Measurements from ENCODE around the gene SORCS2.

SORCS2 gene

DNA sequence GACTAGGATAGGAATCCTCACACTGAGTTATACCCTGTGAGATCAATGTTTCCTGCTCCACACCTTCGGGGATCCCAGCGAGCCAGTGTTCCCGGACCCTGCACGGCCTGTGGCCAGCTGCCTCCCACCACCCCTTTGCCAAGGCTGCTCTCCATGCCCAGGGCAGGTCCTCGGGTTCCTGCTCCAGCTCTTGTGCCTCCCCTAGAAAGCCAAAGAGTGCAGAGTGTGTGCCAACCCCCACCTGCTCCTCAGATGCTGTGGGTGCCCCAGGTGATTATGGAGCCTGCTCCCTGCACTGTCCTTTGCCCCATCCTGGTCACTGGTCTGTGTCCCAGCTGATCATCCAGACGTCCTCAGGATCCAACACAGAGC is 500.9 kb downstream of the SORCS2 start:
- no peak for DNase-seq (ENCODE audit: low spot score)

DNA sequence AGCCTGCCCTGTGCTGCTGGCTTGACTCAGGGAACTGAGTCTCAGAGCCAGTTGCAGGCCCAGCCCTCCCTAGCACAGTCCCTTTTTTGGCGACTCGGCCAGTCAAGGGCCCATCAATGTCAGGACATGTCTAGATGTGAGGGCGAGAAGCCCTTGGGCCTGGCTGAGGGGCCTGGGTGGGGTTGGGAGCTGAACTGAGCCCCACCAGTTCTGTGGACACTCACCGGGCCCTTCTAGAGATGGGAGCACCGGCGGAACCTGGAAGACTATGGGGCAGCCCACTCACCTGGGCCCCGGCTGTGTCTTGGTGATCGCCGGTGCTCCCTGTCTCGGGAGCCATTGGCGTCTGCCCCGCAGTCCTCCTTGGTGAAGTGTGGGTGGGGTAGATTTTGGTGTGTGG is 501.4 kb downstream of the SORCS2 start:
- DNase-seq (ENCODE audit: low spot score), result no peak

DNA sequence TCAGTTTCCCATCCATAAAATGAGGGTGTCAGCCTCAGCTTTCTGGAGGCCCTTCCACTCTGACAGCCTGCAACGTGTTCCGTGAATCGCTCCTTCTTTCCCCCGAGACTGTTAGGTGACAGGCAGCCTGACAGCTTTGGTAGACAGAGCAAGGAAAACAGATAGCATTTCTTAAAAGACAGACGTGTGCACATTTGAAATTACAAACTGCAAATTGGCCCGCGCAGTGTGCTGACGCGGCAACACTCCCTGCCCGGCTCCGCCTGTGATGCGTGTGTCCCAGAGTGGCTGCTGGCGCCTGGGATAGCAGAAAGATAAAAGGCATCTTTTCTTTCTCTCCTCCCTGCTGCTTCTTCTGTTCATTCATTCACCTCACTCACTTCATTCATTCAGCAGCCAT is 502.0 kb downstream of the SORCS2 start:
- DNase-seq (ENCODE audit: low spot score), result no peak

DNA sequence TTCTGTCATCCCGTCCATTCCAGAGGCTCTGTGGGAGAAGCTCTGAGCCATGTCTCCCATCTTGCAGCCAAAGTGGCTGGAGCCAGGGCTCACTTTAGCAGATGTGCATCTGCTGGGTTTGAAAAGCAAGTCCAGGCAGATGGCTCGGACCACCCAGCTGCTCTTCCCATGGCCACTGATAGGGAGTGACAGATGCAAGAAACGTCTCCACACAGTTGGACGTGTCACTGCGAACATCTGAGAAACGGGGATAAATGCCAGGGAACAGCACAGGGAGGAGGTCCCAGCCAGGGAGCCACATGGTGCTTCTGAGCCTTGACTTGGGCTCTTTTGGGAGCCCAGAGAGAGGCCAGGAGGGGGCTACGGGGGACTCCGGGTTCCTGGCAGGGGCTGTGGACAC is 505.0 kb downstream of the SORCS2 start:
- DNase-seq (ENCODE audit: low spot score), result no peak

DNA sequence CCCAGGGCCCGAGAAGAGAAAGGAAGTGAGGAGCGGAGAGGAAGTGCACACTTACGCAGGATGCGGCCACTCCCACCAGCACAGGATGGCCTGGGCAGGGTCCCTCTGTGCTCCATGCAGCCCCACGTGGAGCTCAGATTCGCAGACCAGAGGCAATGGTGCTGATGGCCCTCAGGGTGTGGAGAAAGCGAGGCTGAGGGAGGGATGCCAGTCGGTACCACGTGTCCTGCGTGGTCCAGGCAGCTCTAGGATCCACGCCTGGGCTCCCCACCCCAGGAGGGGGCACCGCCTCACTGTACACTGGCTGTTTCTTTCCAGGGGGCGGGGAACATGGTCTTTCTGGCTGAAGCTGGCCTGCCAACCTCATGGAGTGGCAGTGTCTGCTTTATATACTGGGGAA is 505.5 kb downstream of the SORCS2 start:
- no peak for DNase-seq (ENCODE audit: low spot score)

DNA sequence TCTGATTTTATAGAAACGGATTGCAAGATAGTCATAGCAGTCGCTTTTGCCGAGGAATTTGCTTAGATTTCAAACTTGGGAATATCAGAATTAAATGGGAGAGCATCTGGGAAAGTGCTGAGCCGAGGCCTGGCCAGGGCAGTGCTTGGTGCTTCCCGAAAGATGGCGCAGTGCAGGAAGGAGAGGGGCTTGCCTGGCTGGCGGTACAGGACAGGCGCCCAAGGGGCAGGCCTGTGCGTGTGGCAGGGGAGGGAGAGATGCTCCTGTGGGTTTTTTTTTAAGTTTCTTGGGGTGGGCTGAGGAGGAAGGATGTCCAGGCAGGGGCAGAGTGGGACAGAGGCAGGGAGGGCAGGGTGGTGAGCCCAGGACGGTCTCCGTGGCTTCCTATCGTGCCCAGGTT is 506.2 kb downstream of the SORCS2 start:
- no peak for DNase-seq (ENCODE audit: low spot score)

DNA sequence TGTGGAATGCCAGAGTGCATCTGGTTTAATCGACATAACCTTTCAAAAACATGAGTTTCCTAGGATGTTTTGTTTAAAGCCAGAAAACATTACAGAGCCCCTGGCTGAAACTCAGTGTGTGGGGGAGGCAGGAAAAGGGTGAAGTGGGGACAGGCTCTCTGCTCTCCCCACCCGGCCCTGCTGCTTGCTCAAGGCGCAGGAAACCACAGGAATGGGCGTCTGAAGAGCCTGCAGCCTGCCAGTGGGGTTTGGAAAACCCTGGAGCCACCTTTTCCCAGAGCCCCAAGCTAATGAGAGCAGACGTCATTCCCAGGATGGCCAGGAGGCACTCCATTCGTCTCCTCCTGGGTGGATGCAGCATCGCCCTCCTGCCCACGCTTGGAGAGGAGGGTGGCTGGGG is 506.7 kb downstream of the SORCS2 start:
- no peak for DNase-seq (ENCODE audit: low spot score)

DNA sequence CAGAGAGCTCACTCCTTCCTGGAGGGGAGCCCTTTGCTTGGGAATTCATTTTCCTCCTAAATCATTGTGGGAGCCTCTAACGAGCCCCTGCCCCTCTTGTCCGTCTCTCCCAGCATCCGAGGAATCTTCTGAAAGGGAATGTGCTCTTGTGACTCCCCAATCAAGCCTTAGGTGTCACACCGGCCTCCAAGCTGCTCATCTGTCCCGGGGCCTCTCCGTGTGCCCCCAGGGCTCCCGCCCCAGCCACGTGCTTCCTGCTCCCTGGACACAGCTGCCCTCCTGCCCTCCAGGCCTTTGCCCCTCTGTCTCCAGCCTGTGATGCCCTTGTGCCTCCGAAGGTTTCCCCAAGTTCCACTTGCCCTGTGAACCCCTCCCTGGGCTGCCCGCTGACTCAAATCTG is 507.5 kb downstream of the SORCS2 start:
- no peak for DNase-seq (ENCODE audit: low spot score)

DNA sequence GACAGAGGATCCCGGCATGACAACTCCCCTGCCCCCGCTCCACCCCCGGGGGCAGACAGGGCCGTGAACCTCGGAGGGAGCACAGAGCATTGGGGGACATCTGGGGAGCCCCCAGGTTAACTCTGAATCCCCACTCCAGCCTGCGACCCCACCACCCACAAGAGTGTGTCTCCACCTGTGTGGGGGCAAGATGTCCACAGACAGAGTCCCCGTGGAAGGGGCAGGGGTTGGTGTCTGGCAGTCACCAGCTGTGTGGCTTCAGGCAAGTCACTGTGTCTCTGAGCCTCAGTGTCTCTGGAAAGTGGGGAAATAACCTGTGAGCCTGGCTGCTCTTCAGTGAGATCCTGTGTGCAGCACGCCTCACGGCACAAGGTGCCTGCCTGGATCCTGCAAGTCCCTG is 508.3 kb downstream of the SORCS2 start:
- no peak for DNase-seq (ENCODE audit: low spot score)

DNA sequence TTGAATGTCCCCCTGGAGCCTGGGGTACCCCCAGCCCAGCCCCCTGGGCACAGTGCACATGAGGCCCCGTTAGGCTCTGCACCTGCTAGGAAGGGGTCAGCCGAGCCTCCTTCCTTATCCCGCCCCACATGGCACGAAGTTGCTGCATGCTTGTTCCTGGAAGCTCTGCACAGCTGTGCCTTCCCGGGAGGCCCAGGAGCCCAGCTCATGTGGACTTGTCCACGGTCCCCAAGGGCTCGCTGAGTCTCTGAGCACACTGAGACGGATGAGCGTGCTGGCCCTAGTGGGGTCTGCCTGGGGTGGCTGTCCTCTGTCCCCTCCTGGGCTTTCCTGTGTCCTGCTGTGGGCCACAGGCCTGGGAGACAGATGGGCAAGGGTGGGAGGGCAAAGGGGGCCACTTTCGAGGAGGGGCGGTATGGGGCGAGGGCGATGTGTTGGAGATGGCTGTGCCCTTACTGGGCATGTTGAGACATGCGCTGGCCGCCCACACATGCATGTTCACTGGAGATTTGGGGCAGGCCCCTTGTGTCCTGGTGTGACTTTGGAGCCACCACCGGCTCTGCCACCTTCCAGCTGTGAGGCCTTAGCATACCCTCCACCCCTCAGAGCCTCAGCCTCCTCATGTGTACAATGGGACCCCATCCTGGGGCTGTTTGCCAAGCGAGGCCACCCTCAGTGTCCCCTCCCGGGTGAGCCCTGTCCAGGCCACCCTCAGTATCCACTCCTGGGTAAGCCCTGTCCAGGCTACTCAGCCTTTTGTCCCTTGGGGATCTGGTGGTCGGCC is 509.7 kb downstream of the SORCS2 start:
- DNase-seq (ENCODE audit: low spot score), result no peak

DNA sequence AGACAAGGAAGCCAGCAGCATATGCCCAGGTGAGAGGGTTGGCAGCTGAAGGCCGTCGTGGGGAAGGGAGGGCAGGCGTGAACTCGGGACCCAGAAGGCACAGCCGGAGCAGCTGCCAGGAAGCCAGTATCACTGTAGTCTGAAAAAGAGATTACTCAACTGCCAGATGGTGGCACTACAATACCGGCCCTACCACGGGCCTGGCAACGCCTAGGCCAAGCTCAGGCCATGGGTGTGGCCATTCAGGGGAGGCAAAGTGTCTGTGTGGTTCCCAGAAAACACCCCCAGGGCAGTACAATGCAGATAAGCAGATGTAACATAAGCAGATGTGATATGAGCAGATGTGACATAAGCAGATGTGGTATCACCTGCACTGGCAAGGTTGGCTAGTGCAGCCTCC is 511.4 kb downstream of the SORCS2 start:
- DNase-seq (ENCODE audit: low spot score), result no peak

DNA sequence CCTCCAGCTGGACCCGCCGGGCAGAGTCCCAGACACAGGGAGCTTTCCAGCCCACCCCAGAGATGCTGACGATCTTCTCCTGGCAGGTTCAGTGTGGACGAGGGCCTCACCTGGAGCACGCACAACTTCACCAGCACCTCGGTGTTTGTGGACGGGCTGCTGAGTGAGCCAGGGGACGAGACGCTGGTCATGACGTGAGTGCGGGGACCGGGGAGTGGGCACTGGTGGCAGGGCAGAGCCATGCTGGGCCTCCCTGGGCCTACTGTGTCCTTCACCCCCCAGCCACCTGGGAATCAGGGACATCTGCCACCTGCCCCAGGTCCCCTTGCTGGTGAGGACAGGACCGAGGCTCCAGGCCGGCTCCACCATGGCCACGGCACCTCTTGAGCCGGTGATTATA is 511.8 kb downstream of the SORCS2 start:
- DNase-seq (ENCODE audit: low spot score), result no peak

DNA sequence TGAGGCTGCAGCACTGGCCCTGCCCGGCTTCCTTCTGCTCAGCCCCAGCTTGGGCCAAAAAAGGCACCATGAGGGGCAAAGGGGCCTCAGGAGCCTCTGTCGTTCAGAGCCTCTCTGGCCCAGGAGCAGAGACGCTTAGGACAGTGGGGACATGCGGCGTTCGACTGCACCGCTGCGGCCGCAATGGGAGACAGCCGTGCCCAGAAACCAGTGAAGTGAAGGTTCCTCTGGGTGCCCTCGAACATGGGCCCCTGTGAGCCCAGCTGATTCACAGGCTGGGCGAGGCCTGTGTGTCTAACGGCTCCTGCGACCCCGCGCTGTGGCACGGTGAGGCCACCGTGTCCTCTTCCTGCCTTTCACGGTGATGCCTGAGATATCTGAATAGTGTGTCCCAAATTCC is 512.3 kb downstream of the SORCS2 start:
- DNase-seq (ENCODE audit: low spot score), result no peak

DNA sequence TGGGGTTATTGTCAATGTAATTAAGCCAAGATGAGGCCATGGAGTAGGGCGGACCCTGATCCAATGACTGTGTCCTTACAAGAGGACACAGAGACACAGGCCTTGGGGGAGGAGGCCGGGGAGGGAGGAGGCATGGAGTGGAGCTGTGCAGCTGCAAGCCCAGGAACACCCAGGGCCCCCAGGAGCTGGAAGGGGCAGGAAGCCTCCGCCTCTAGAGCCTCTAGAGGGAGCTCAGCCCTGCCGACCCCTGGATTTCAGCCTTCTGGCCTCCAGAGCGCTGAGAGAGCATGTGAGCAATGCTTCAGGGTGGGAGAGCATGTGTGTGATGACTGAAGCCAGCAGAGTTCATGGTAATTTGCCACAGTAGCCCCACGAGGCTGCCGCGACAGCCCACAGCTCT is 512.7 kb downstream of the SORCS2 start:
- DNase-seq (ENCODE audit: low spot score), result no peak

DNA sequence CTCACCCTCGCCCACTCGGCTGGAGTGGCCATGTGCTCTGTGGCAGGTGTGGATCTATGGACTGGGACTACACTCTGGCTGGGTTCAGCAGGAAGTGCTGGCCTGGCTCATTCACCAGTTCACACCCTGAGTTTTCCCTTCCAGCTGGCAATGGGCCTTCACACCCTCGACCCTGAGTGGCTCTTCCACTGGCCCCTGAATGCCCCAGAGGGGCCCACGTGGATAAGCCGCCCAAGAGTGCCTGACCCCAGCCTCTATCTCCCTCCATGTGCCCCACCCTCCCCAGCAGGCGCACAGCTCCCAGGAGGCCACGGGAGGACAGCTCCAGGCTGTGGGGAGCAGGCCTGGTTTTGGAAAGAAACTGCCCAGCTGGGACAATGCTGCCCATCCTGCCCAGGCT is 513.3 kb downstream of the SORCS2 start:
- DNase-seq (ENCODE audit: low spot score), result no peak

DNA sequence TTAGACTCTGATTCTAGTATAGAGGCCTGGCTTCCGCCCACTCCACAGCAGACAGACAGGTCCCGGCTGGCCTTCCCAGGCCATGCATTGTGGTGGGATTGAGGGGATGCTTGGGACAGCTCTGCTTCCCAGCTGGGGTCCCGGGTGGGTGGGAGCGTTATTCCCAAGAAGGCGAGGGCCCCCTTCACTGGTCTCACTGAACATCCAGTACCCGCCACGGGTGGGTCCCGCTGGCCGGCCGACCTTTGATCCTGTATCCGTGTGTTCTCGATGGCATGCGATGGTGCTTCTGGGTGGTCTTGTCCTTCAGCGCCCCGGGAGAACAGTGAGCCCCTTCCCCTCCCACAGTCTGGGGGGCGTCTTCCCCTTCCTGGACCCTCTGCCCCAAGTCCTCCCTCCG is 515.9 kb downstream of the SORCS2 start:
- no peak for DNase-seq (ENCODE audit: low spot score)

DNA sequence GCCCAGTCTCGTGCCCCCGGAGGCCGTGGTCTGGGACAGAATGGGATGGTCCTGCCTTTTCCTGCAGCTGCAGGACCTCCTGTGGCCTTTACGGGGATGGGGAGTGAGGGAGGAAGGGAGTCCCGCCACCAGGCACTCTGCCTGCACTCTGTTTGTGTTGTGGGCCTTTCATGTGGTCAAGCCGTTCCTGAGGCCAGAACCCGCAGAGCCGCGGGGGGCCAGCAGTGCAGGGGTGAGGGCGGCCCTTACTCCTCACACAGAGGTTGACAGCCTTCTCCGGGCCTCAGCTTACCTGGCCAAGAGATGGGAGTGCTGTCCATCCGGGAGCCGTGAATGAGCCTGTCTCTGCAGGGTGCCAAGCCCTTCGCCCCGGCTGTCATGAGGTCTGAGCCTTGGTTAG is 516.6 kb downstream of the SORCS2 start:
- DNase-seq (ENCODE audit: low spot score), result no peak

DNA sequence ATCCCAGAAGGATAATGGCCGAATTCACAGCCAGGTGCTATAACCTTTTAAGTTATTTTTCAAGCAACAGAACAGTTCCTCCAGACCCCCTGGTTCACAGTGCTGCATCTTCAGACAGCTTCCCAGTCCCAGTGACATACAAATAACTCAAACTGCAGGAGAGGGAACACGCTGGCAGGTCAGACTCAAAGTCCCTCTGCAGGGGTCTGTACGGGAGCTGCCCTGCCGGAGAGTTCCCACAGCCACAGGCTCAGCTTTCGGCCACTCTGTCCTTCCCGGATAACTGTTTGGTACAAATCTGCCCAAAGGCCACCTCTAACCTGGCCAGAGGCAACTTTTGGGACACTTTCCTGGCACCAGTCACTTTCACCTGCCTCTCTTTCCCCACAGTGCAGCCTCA is 517.1 kb downstream of the SORCS2 start:
- DNase-seq (ENCODE audit: low spot score), result no peak

DNA sequence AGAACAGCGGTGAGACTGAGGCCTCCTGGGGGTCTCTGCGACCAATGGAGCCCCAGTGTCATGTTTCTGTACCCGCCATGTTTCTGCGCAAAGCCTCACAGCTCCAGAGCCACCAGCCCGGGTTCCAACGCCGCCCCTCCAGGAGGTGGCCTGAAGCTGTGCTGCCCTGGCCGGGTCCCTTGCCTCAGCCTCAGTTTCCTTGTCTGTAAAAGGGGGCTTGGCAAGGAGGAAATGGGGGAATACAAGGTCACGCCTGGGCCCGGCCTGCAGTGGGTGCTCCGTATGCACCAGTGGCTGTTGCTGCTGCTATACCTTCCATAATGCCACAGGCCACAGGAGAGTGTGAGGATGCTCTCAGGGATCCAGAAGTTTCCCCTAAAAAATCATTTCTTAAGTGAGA is 517.8 kb downstream of the SORCS2 start:
- DNase-seq (ENCODE audit: low spot score), result no peak

DNA sequence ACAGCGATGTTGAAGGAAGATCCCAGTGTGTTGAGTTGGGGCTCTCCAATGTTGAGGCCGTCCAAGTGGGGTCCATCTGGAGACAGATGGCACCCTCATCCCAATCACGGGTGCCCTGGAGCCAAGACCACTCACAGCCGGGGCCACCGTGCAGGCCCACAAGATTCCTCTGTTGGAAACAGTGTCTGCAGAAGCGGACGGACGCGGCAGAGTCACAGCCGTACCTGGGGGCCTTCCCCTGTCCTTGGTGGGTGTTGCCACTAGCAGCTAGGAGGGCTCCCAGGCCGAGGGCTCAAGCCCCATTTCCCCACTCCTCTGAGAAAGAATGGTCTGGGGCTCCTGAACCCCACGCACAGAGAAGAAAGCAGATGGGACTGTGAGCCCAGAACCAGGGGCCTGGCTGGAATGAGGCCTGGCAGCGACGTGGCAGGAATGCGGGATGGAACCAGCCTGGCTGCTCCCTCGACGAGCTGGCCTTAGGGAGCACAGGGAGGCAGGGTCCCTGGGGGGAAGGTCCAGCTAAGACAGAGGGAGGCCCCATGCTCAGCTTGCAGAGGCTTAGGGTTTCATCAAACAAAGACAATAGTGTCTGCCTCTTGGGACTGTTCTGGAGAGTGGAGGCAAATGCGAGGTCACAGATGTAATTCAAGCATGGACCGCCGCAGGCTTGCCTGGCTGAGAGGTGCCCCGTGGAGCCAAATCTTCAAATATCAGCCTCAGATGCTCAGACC is 518.4 kb downstream of the SORCS2 start:
- no peak for DNase-seq (ENCODE audit: low spot score)

DNA sequence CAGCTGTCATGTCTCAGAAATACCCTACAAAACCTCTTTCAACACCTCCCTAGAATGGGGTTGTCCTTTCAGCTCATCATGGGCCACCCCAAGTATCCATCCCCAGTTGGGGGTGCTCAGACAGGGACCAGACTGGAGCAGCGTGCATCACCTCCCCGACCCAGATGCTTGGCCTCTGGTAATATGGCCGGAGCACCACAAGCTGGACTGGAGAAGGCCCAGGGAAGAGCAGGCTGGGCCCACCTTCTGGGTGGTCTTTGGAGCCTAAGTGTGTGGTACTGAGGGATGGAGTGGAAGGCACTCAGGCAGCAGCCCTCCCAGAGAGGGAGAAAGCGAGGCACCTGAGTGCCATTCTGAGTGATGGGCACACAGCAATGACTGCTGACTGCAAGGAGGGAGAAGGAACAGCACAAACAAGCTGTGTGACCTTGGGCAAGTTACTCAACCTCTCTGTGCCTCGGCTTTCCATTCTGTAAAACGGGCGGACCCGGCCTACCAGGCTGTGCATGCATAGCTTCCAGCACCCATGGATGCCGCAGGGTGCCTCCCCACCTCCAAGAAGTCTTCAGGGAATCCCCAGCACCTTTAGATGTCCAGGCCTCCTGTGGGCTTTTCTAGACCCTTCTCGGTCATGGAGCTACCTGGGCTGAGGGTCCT is 519.1 kb downstream of the SORCS2 start:
- DNase-seq (ENCODE audit: low spot score), result no peak

DNA sequence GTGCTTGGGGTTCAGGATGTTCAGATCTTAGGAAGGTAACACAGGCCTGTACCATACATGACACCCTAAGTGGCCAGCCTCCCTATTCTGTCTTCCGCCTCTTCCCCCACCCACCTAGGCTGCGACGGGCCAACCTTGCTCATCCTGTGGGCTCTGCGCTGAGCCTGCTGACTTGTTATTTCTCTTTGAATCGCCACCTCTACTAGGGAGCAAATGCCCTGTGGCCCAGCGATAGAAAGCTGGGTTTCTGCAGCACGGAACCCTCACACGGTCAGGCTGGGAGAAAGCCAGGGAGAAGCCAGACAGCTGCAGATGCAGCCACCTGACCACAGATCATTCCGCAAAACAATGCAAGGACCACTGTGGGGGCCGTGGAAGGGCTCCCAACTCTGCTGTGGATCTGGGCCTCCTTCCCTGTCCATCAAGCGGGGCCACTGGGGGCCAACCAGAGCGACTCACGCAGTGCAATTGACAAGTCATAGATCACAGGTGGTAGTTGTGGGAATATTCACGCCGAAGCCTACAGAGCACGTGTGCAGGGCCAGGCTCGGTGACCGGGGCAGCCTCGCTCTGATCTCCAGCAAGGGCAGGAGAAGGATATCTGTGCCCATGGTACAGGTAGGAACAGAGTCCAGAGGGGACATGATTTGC is 519.8 kb downstream of the SORCS2 start:
- DNase-seq (ENCODE audit: low spot score), result no peak

DNA sequence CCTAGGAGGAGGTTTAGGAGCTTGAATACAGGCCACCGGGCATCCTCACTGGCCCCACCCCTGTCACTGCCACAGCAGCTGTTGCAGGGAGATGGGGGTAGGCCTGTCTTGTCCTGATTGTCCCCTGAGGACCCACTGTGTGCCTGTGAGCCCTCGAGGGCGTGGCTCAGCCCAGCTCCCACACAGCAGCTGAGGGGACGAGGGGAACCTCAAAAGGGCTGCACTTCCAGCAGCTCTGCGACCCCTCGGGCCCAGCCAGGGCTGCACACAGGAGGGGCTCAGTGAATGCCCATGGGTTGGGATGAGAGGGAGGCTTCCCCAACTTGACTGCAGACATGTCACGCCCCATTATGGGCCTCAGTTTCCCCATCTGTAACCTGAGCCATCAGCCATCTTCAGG is 521.4 kb downstream of the SORCS2 start:
- no peak for DNase-seq (ENCODE audit: low spot score)

All from germinal center (tissue), 1 donor.